Mesenchymal stem cell (in vitro differentiated cells and primary cell): Measurements from ENCODE around the gene HMOX1.

Source experiments
- DNase-seq: peaks from one replicate; pipeline ENCODE4 v3.0.0-alpha.2; 2013
- H2AFZ ChIP-seq: one replicate; pipeline ENCODE4 v1.6.1; 2013; ENCODE audit warnings: low read depth, mild to moderate bottlenecking, control low read depth, inconsistent platforms, low read length, moderate library complexity
- H2AK5ac ChIP-seq: 2 replicates; pipeline ENCODE4 v1.6.1; 2013; ENCODE audit warnings: low read length, moderate library complexity, mild to moderate bottlenecking, inconsistent platforms; ENCODE audit not compliant: severe bottlenecking
- H2BK120ac ChIP-seq: one replicate; pipeline ENCODE4 v1.6.1; 2013; ENCODE audit warnings: low read depth, mild to moderate bottlenecking, inconsistent platforms, low read length, moderate library complexity
- H2BK12ac ChIP-seq, 2 experiments: one replicate each; pipeline ENCODE4 v1.6.1; 2013; ENCODE audit warnings: inconsistent platforms in 2 of 2, low read length in 2 of 2, mild to moderate bottlenecking in 2 of 2, moderate library complexity in 2 of 2, control low read depth in 1 of 2
- H2BK15ac ChIP-seq: one replicate; pipeline ENCODE4 v1.6.1; 2013; ENCODE audit warnings: mild to moderate bottlenecking, low read depth, inconsistent platforms; ENCODE audit not compliant: poor library complexity, severe bottlenecking
- H2BK5ac ChIP-seq: 2 replicates; pipeline ENCODE4 v1.6.1; 2013; ENCODE audit warnings: low read depth, mild to moderate bottlenecking, low read length, control low read depth, inconsistent platforms; ENCODE audit not compliant: poor library complexity, severe bottlenecking
- H3K14ac ChIP-seq, 2 experiments: one replicate each; pipeline ENCODE4 v1.6.1; 2013; ENCODE audit warnings: inconsistent platforms in 2 of 2, low read length in 2 of 2, control low read depth in 1 of 2, mild to moderate bottlenecking in 1 of 2, moderate library complexity in 1 of 2
- H3K18ac ChIP-seq, 2 experiments: one replicate each; pipeline ENCODE4 v1.6.1; 2013; ENCODE audit warnings: inconsistent platforms in 2 of 2, low read length in 2 of 2, control low read depth in 1 of 2, low read depth in 1 of 2, mild to moderate bottlenecking in 1 of 2
- H3K23ac ChIP-seq, 2 experiments: one replicate each; pipeline ENCODE4 v1.6.1; 2013; ENCODE audit warnings: inconsistent platforms in 2 of 2, low read length in 2 of 2, mild to moderate bottlenecking in 2 of 2, moderate library complexity in 2 of 2, control low read depth in 1 of 2
- H3K27ac ChIP-seq: 2 replicates; pipeline ENCODE4 v1.5.1; 2013; ENCODE audit warnings: mild to moderate bottlenecking, moderate library complexity, low read length, control low read depth, inconsistent platforms; ENCODE audit not compliant: poor library complexity, severe bottlenecking
- H3K27me3 ChIP-seq, 2 experiments: 2 replicates each; pipeline versions ENCODE4 v1.6.1 to v1.7.0; 2013; ENCODE audit warnings: low read length in 2 of 2, mild to moderate bottlenecking in 2 of 2, moderate library complexity in 2 of 2, control low read depth in 1 of 2, inconsistent platforms in 1 of 2; ENCODE audit not compliant: control insufficient read depth in 1 of 2, insufficient read depth in 1 of 2
- H3K36me3 ChIP-seq, 2 experiments: 2 replicates each; pipeline versions ENCODE4 v1.6.1 to v1.7.0; 2013; ENCODE audit warnings: low read length in 2 of 2, control low read depth in 1 of 2, inconsistent platforms in 1 of 2, low read depth in 1 of 2, mild to moderate bottlenecking in 1 of 2; ENCODE audit not compliant: insufficient read depth in 2 of 2, control insufficient read depth in 1 of 2
- H3K4ac ChIP-seq, 2 experiments: one replicate each; pipeline ENCODE4 v1.6.1; 2013; ENCODE audit warnings: inconsistent platforms in 2 of 2, low read length in 2 of 2, mild to moderate bottlenecking in 2 of 2, moderate library complexity in 2 of 2, control low read depth in 1 of 2, low read depth in 1 of 2
- H3K4me1 ChIP-seq: 2 replicates; pipeline ENCODE4 v1.6.1; 2013; ENCODE audit warnings: low read depth, low read length, control low read depth; ENCODE audit not compliant: control insufficient read depth, insufficient read depth
- H3K4me2 ChIP-seq: 2 replicates; pipeline ENCODE4 v1.6.1; 2013; ENCODE audit warnings: low read length, mild to moderate bottlenecking, inconsistent platforms; ENCODE audit not compliant: poor library complexity, severe bottlenecking
- H3K4me3 ChIP-seq, 2 experiments: 2 replicates each; pipeline versions ENCODE4 v1.5.1 to v1.7.0; 2013; ENCODE audit warnings: low read length in 2 of 2, mild to moderate bottlenecking in 2 of 2, control low read depth in 1 of 2, low read depth in 1 of 2; ENCODE audit not compliant: insufficient read depth in 1 of 2
- H3K79me1 ChIP-seq: replicated peaks from 2 replicates; pipeline ENCODE4 v1.6.1; 2013; ENCODE audit warnings: mild to moderate bottlenecking, control low read depth, low read length, inconsistent platforms; ENCODE audit not compliant: poor library complexity, severe bottlenecking
- H3K9ac ChIP-seq: 2 replicates; pipeline ENCODE4 v1.7.0; 2013; ENCODE audit warnings: mild to moderate bottlenecking, low read length, moderate library complexity
- H3K9me3 ChIP-seq: 2 replicates; pipeline ENCODE4 v1.7.0; 2013; ENCODE audit warnings: mild to moderate bottlenecking, low read length; ENCODE audit not compliant: control insufficient read depth
- H4K8ac ChIP-seq: one replicate; pipeline ENCODE4 v1.6.1; 2013; ENCODE audit warnings: inconsistent platforms, mild to moderate bottlenecking, low read length, moderate library complexity
- H4K91ac ChIP-seq: one replicate; pipeline ENCODE4 v1.6.1; 2013; ENCODE audit warnings: mild to moderate bottlenecking, low read length, inconsistent platforms
- WGBS: methylation state at CpG from one replicate; pipeline ENCODE4 v1.1.7; 2013; ENCODE audit warnings: mixed read lengths; 5-methylcytosine and 5-hydroxymethylcytosine counted together

The HMOX1 gene

GRCh38 chr22:35430897-35431322, 50.0 kb downstream of the HMOX1 start:
- peaks cover 7 to 21% of the 10 kb centered on the region in 2 experiments for H3K36me3 ChIP-seq
- no peak overlapping the region for H4K91ac ChIP-seq
- H2BK12ac ChIP-seq = no peak overlapping the region
- peak overlapping the region in 1 of 2 experiments; percentile 30 for H3K4me3 ChIP-seq
- H3K27me3 ChIP-seq = no peaks in the 10 kb centered on the region
- H3K18ac ChIP-seq = peak overlapping the region in 1 of 2 experiments; percentile 59
- H3K9me3 ChIP-seq = peaks cover 16% of the 10 kb centered on the region
- DNase-seq = peak; percentile 97
- H3K27ac ChIP-seq = peak overlapping the region; percentile 60
- H3K9ac ChIP-seq = peak overlapping the region; percentile 69
- H3K4me2 ChIP-seq = peak overlapping the region; percentile 35
- H3K79me1 ChIP-seq = no peaks in the 10 kb centered on the region
- H2AFZ ChIP-seq = no peak overlapping the region
- peaks cover 16% of the 10 kb centered on the region for H3K4me1 ChIP-seq
- no peak overlapping the region for H3K23ac ChIP-seq
- H2BK5ac ChIP-seq = no peak overlapping the region
- H2AK5ac ChIP-seq = no peak overlapping the region
- peak overlapping the region; percentile 15 for H2BK15ac ChIP-seq
- H3K14ac ChIP-seq = no peak overlapping the region
- no peak overlapping the region for H2BK120ac ChIP-seq
- H4K8ac ChIP-seq = peak overlapping the region; percentile 80
- H3K4ac ChIP-seq = peak overlapping the region in 1 of 2 experiments; percentile 62
- WGBS = 37% methylated on average over 14 of the region's 14 CpGs

- H2BK120ac ChIP-seq = peak overlapping the region; percentile 6
- peaks cover 16% of the 10 kb centered on the region for H3K9me3 ChIP-seq
- H3K27me3 ChIP-seq = no peaks in the 10 kb centered on the region
- peak overlapping the region; percentile 43 for H2AK5ac ChIP-seq
- H2BK15ac ChIP-seq = no peak overlapping the region
- H3K23ac ChIP-seq = no peak overlapping the region
- H3K79me1 ChIP-seq = no peaks in the 10 kb centered on the region
- H3K27ac ChIP-seq = no peak overlapping the region
- H3K36me3 ChIP-seq = peaks cover 7 to 24% of the 10 kb centered on the region in 2 experiments
- no peak overlapping the region for H4K91ac ChIP-seq
- H2AFZ ChIP-seq = no peak overlapping the region
- H2BK5ac ChIP-seq = no peak overlapping the region
- H3K4me2 ChIP-seq = no peak overlapping the region
- DNase-seq = peak; percentile 17
- H3K4me1 ChIP-seq = peaks cover 9% of the 10 kb centered on the region
- no peak overlapping the region for H3K14ac ChIP-seq
- H3K4ac ChIP-seq = peak overlapping the region in 1 of 2 experiments; percentile 52
- no peak overlapping the region for H3K4me3 ChIP-seq
- peak overlapping the region in 1 of 2 experiments; percentile 46 for H3K18ac ChIP-seq
- H2BK12ac ChIP-seq = peak overlapping the region in 1 of 2 experiments; percentile 83
- WGBS = 93% methylated on average over 8 of the region's 12 CpGs
- H4K8ac ChIP-seq = no peak overlapping the region
- peak overlapping the region; percentile 69 for H3K9ac ChIP-seq
These were observed 50.8 kb downstream of the HMOX1 start for GRCh38 chr22:35431483-35432227.

GRCh38 chr22:35432228-35432905, 51.5 kb downstream of the HMOX1 start:
- no peak for DNase-seq
- Histone ChIP-seq H3K36me3 (peaks cover 7 to 24% of the 10 kb centered on the region in 2 experiments), H2BK120ac (no peak overlapping the region), H3K4me2 (no peak overlapping the region), H3K14ac (no peak overlapping the region), H3K9me3 (peaks cover 16% of the 10 kb centered on the region), H2BK15ac (no peak overlapping the region), H3K9ac (no peak overlapping the region), H3K23ac (no peak overlapping the region), H3K27me3 (no peaks in the 10 kb centered on the region), H3K4me3 (no peak overlapping the region), H4K8ac (peak overlapping the region; percentile 12), H2AK5ac (no peak overlapping the region), H3K27ac (no peak overlapping the region), H3K4ac (no peak overlapping the region), H3K79me1 (no peaks in the 10 kb centered on the region), H3K4me1 (peaks cover 5% of the 10 kb centered on the region), H2AFZ (no peak overlapping the region), H2BK5ac (no peak overlapping the region), H3K18ac (no peak overlapping the region), H4K91ac (peak overlapping the region; percentile 8), H2BK12ac (no peak overlapping the region)
- WGBS = 96% methylated on average over 13 of the region's 13 CpGs

GRCh38 chr22:35434061-35434710, 53.3 kb downstream of the HMOX1 start:
- no peak overlapping the region for H4K8ac ChIP-seq
- H2BK15ac ChIP-seq = no peak overlapping the region
- H3K4me1 ChIP-seq = peaks cover 5% of the 10 kb centered on the region
- no peak overlapping the region for H2AK5ac ChIP-seq
- H3K14ac ChIP-seq = no peak overlapping the region
- no peak overlapping the region for H4K91ac ChIP-seq
- H3K9ac ChIP-seq = no peak overlapping the region
- WGBS = 96% methylated on average over 5 of the region's 5 CpGs
- peaks cover 7 to 24% of the 10 kb centered on the region in 2 experiments for H3K36me3 ChIP-seq
- H2BK120ac ChIP-seq = no peak overlapping the region
- no peaks in the 10 kb centered on the region for H3K79me1 ChIP-seq
- peaks cover 16% of the 10 kb centered on the region for H3K9me3 ChIP-seq
- no peak overlapping the region for H3K4ac ChIP-seq
- no peak overlapping the region for H2BK5ac ChIP-seq
- H2AFZ ChIP-seq = no peak overlapping the region
- no peaks in the 10 kb centered on the region for H3K27me3 ChIP-seq
- no peak overlapping the region for H3K23ac ChIP-seq
- no peak overlapping the region for H3K18ac ChIP-seq
- H3K4me3 ChIP-seq = no peak overlapping the region
- no peak for DNase-seq
- peak overlapping the region in 1 of 2 experiments; percentile 31 for H2BK12ac ChIP-seq
- no peak overlapping the region for H3K4me2 ChIP-seq
- H3K27ac ChIP-seq = no peak overlapping the region
